ENCODE results near the gene TRAM2. TPM values are rescaled to one million over a fixed set of nuclear protein-coding genes. Genes with fewer than 3 reads are reported as not detected.

The TRAM2 gene
- total RNA-seq, 1 donor from 2014 or later: 9.9 TPM

DNA sequence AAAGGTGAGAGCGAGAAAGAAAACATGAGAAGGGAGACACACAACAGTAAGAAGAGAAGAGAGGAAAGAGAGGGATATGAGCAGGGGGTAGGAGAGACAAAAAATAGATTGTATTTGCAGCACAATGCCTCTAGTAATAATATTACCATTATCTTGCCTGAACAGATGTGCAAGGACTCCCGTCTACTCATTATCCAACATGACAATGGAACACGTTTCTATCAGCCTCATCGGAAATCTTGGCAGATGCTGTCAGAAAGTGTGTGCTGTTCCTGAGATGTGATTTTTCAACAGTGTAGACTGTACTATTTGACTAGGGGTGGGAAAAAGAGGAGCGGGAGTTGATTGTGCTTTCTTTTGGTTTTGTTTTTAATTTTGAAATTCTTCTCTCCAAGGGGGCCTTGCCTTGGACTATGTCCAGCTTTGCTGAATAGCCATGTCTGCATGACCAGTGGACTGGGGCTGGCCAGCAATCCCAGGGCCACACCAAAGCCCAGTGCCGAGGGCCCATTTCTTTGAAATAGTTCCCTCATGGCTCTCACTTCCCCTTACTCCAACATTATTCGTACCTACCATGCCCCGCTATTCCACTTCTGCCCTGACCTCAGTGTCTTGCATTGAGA, 11.3 kb upstream of the TRAM2 start:
- H3K4me1 Mint-ChIP-seq: no peaks in the 10 kb centered on the region
- H3K27me3 Mint-ChIP-seq: no peaks in the 10 kb centered on the region
- no peak for DNase-seq
- H3K4me3 Mint-ChIP-seq: no peak overlapping the region
- H3K36me3 Mint-ChIP-seq (ENCODE audit: low read depth): no peaks in the 10 kb centered on the region
- CTCF ChIA-PET: no interaction called here
- intact Hi-C loops (cut with micrococcal nuclease): no loop called here
- no peak overlapping the region for H3K27ac Mint-ChIP-seq
- POLR2A ChIA-PET: interaction anchor here (0.6 kb wide), 1 partner anchor 161 kb away, joined by 3 read pairs; no protein-coding TSS in a partner anchor
- no peaks in the 10 kb centered on the region for H3K9me3 Mint-ChIP-seq
- TF ChIP-seq, protein P1, sequence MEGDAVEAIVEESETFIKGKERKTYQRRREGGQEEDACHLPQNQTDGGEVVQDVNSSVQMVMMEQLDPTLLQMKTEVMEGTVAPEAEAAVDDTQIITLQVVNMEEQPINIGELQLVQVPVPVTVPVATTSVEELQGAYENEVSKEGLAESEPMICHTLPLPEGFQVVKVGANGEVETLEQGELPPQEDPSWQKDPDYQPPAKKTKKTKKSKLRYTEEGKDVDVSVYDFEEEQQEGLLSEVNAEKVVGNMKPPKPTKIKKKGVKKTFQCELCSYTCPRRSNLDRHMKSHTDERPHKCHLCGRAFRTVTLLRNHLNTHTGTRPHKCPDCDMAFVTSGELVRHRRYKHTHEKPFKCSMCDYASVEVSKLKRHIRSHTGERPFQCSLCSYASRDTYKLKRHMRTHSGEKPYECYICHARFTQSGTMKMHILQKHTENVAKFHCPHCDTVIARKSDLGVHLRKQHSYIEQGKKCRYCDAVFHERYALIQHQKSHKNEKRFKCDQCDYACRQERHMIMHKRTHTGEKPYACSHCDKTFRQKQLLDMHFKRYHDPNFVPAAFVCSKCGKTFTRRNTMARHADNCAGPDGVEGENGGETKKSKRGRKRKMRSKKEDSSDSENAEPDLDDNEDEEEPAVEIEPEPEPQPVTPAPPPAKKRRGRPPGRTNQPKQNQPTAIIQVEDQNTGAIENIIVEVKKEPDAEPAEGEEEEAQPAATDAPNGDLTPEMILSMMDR (IDR thresholded peaks at IDR 0.05): no peak
- ATAC-seq (ENCODE audit: low read depth): no peak

DNA sequence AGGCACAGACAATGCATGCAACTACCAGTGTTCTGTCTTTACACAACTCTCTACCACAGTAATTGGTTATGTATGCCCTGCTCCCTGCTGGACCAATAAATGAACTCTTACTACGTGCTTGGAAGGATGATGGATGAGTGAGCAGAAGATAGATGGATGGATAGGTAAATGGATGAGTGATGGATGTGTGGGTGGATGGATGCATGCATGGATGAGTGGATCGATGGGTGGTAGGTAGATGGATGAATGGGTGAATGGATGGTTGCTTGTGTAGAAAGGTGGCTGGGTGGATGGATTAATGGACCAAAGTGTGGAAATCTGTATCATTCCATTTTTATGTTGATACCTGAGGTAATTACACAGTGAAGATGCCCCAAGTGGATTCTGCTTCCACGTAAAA, 10.1 kb upstream of the TRAM2 start:
- intact Hi-C loops (cut with micrococcal nuclease): no loop called here
- no peak overlapping the region for H3K27ac Mint-ChIP-seq
- TF ChIP-seq, protein P1 (IDR thresholded peaks at IDR 0.05): no peak
- peaks cover 9% of the 10 kb centered on the region for H3K36me3 Mint-ChIP-seq (ENCODE audit: low read depth)
- DNase-seq (no peak), ATAC-seq (ENCODE audit: low read depth) (no peak)
- ChIA-PET CTCF (no interaction called here), POLR2A (no interaction called here)
- no peaks in the 10 kb centered on the region for H3K9me3 Mint-ChIP-seq
- H3K4me3 Mint-ChIP-seq: no peak overlapping the region
- no peaks in the 10 kb centered on the region for H3K27me3 Mint-ChIP-seq
- H3K4me1 Mint-ChIP-seq: no peaks in the 10 kb centered on the region

DNA sequence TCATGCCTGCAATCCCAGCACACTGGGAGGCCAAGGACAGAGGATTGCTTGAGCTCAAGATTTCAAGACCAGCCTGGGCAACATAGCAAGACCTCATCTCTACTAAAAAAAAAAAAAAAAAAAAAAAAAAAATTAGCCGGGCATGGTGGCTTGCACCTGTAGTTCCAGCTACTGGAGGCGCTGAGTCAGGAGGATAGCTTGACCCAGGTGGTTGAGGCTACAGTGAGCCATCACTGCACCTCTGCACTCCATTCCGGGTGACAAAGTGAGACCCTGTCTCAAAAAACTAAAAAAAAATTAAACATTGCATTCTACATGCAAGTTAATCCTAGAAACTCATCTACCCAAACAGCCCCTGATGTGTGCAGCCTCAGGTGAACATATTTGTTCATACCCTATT, 7.3 kb upstream of the TRAM2 start:
- no peak for ATAC-seq (ENCODE audit: low read depth)
- no peaks in the 10 kb centered on the region for H3K27me3 Mint-ChIP-seq
- peaks cover 18% of the 10 kb centered on the region for H3K36me3 Mint-ChIP-seq (ENCODE audit: low read depth)
- ChIA-PET CTCF (no interaction called here), POLR2A (no interaction called here)
- H3K4me1 Mint-ChIP-seq: no peaks in the 10 kb centered on the region
- TF ChIP-seq, protein P1 (IDR thresholded peaks at IDR 0.05): no peak
- DNase-seq: no peak
- intact Hi-C loops (cut with micrococcal nuclease): no loop called here
- H3K9me3 Mint-ChIP-seq: no peaks in the 10 kb centered on the region
- H3K27ac Mint-ChIP-seq: no peak overlapping the region
- H3K4me3 Mint-ChIP-seq: no peak overlapping the region

DNA sequence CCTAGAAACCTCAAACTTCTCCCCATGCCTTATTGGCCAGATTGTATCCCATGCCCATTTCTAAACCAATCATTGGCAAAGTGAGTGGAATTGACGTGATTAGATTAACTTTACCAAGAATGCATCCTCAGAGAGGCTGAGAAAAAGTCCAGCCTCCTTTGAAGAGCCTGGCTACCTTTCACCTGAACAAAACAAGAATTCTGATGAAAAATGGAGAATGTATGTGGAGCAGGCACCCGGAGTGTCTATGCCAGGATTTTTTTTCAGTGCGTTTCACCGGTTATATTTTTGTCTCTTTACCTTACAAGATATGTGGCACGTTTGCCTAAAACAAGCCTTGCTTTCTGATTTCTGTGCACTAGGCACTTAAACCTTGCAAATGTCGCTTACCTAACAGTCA, 6.1 kb upstream of the TRAM2 start:
- POLR2A ChIA-PET: no interaction called here
- no peaks in the 10 kb centered on the region for H3K9me3 Mint-ChIP-seq
- H3K4me3 Mint-ChIP-seq: no peak overlapping the region
- CTCF ChIA-PET: no interaction called here
- no peak overlapping the region for H3K27ac Mint-ChIP-seq
- DNase-seq: no peak
- peaks cover 18% of the 10 kb centered on the region for H3K36me3 Mint-ChIP-seq (ENCODE audit: low read depth)
- intact Hi-C loops (cut with micrococcal nuclease): no loop called here
- peaks cover 2% of the 10 kb centered on the region for H3K4me1 Mint-ChIP-seq
- ATAC-seq (ENCODE audit: low read depth): no peak
- no peaks in the 10 kb centered on the region for H3K27me3 Mint-ChIP-seq
- TF ChIP-seq, protein P1 (IDR thresholded peaks at IDR 0.05): no peak

DNA sequence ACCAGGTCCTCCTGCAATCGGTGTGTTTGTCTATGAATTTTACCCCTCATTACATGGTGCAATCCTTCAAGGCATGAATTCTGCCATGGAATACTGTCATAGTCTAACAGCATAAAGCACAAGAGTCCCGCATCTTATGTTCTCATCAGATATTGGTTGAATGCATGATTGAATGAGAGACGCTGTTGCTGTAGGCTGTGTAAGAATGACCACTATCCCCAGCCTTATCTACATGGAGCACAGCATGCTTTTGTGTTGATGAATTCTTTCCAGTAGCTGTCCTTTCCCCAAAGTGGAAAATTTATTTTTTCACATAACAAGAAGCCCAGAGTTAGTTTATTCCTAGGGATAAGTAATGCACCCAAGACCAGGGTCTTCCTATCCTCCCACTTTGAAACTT, 5.6 kb upstream of the TRAM2 start:
- H3K4me3 Mint-ChIP-seq: no peak overlapping the region

More for the DNA sequence above, 5.6 kb upstream of the TRAM2 start:
- TF ChIP-seq, protein P1 (IDR thresholded peaks at IDR 0.05): no peak
- no peak for DNase-seq
- CTCF ChIA-PET: no interaction called here
- POLR2A ChIA-PET: no interaction called here
- Mint-ChIP-seq H3K9me3 (no peaks in the 10 kb centered on the region), H3K4me1 (peaks cover 6% of the 10 kb centered on the region), H3K27me3 (no peaks in the 10 kb centered on the region), H3K36me3 (ENCODE audit: low read depth) (peaks cover 20% of the 10 kb centered on the region), H3K27ac (no peak overlapping the region)
- ATAC-seq (ENCODE audit: low read depth): no peak
- intact Hi-C loops (cut with micrococcal nuclease): no loop called here
